GM18909 (cell line): Measurements from ENCODE around the gene PLPP1.
"Not testable (repeated sequence)": the region's sequence is repeated elsewhere in the genome, so short reads cannot be mapped to it uniquely, and the experiment has no call there.

Source experiments
- ATAC-seq: cut with Tn5 transposase; IDR thresholded peaks from one replicate; pipeline ENCODE4 v1.9.1; 2021; ENCODE audit warnings: mild to moderate bottlenecking; ENCODE audit not compliant: unreplicated experiment, poor library complexity

Gene PLPP1

GRCh38 chr5:55509097-55509496 is 25.7 kb downstream of the PLPP1 start:
- ATAC-seq = no peak

- ATAC-seq = no peak
Observed at GRCh38 chr5:55507574-55507973, 27.2 kb downstream of the PLPP1 start.

- not testable (repeated sequence) for ATAC-seq
Observed at GRCh38 chr5:55505711-55506110, 29.1 kb downstream of the PLPP1 start.

- ATAC-seq = not testable (repeated sequence)
Observed at GRCh38 chr5:55503917-55504316, 30.8 kb downstream of the PLPP1 start.

GRCh38 chr5:55502759-55503158 is 32.0 kb downstream of the PLPP1 start:
- ATAC-seq = no peak

- ATAC-seq = no peak
Observed at GRCh38 chr5:55498457-55498856, 36.3 kb downstream of the PLPP1 start.

- ATAC-seq = no peak
Observed at GRCh38 chr5:55497712-55498111, 37.1 kb downstream of the PLPP1 start.

- ATAC-seq = no peak
Observed at GRCh38 chr5:55495216-55495615, 39.5 kb downstream of the PLPP1 start.

GRCh38 chr5:55492449-55492848 is 42.3 kb downstream of the PLPP1 start:
- no peak for ATAC-seq

- ATAC-seq = no peak
Observed at GRCh38 chr5:55485073-55485472, 49.7 kb downstream of the PLPP1 start.

GRCh38 chr5:55484531-55484930 is 50.2 kb downstream of the PLPP1 start:
- no peak for ATAC-seq

GRCh38 chr5:55483885-55484284 is 50.9 kb downstream of the PLPP1 start:
- ATAC-seq = no peak

- ATAC-seq = no peak
Observed at GRCh38 chr5:55481293-55481855, 53.4 kb downstream of the PLPP1 start.

- no peak for ATAC-seq
Observed at GRCh38 chr5:55480781-55481180, 54.0 kb downstream of the PLPP1 start.

GRCh38 chr5:55472642-55473041 is 62.1 kb downstream of the PLPP1 start:
- no peak for ATAC-seq

GRCh38 chr5:55471468-55471867 is 63.3 kb downstream of the PLPP1 start:
- no peak for ATAC-seq

- ATAC-seq = no peak
Observed at GRCh38 chr5:55470282-55470681, 64.5 kb downstream of the PLPP1 start.

- ATAC-seq = no peak
Observed at GRCh38 chr5:55469839-55470238, 64.9 kb downstream of the PLPP1 start.

GRCh38 chr5:55467862-55468551 is 66.8 kb downstream of the PLPP1 start:
- no peak for ATAC-seq

- no peak for ATAC-seq
Observed at GRCh38 chr5:55463613-55464012, 71.2 kb downstream of the PLPP1 start.

GRCh38 chr5:55459572-55459971 is 75.2 kb downstream of the PLPP1 start:
- ATAC-seq = no peak

- ATAC-seq = no peak
Observed at GRCh38 chr5:55456216-55456895, 78.4 kb downstream of the PLPP1 start.
